Thoracic aorta (tissue), 2 donors: ENCODE data around the gene STK32B. TPM values are rescaled to one million over a fixed set of nuclear protein-coding genes. Genes with fewer than 3 reads are reported as not detected.
"Not testable (repeated sequence)": the region's sequence is repeated elsewhere in the genome, so short reads cannot be mapped to it uniquely, and the experiment has no call there.

Source experiments
- ATAC-seq: fragments of 150-250 bp; one replicate; pipeline ENCODE4 v1.8.0; 2017; ENCODE audit warnings: low read depth; ENCODE audit not compliant: insufficient number of reproducible peaks, low FRiP score
- DNase-seq: peaks from one replicate; pipeline ENCODE4 v3.0.0-alpha.2; 2020; ENCODE audit warnings: low spot score
- H3K27ac ChIP-seq, 2 donors: fragments of 200-600 bp; sonication (generic); 1 replicate in 1 of 2; 2 replicates in 1 of 2; pipeline ENCODE4 v1.5.1; 2016; ENCODE audit warnings: mild to moderate bottlenecking in 2 of 2, moderate library complexity in 2 of 2
- H3K27me3 ChIP-seq: fragments of 200-600 bp; sonication (generic); replicated peaks from 2 replicates; pipeline ENCODE4 v1.6.0; 2016; ENCODE audit warnings: mild to moderate bottlenecking; ENCODE audit not compliant: insufficient read depth
- H3K36me3 ChIP-seq: fragments of 200-600 bp; sonication (generic); one replicate; pipeline ENCODE4 v1.5.1; 2016
- H3K4me1 ChIP-seq, 2 donors: fragments of 200-600 bp; sonication (generic); 1 replicate in 1 of 2; 2 replicates in 1 of 2; pipeline versions ENCODE4 v1.5.1 to v1.6.0; 2016; ENCODE audit warnings: low read depth in 2 of 2, mild to moderate bottlenecking in 1 of 2; ENCODE audit not compliant: control insufficient read depth in 1 of 2
- H3K4me3 ChIP-seq: fragments of 200-600 bp; sonication (generic); 2 replicates; pipeline ENCODE4 v1.5.1; 2016; ENCODE audit warnings: mild to moderate bottlenecking
- H3K9me3 ChIP-seq: fragments of 200-600 bp; sonication (generic); 2 replicates; pipeline ENCODE4 v1.5.1; 2016
- CTCF ChIP-seq: fragments of 200-600 bp; sonication (generic); IDR thresholded peaks from one replicate; pipeline ENCODE4 v1.5.1; 2019; ENCODE audit warnings: antibody characterized with exemption
- total RNA-seq, 2 donors: library from RNA; depleted of rRNA; stranded (reverse); fragments of >200 nt; gene quantifications; one replicate each; pipeline versions ENCODE4 v1.1.0 to v1.2.3, GENCODE V29; 2016

STK32B gene
- total RNA-seq, 2 donors from 2014 or later, result 4.5 to 7.0 TPM

GRCh38 chr4:5247735-5248134 lies 196.5 kb downstream of the STK32B start:
- Histone ChIP-seq H3K9me3 (no peaks in the 10 kb centered on the region), H3K4me3 (no peak overlapping the region), H3K27ac (no peak overlapping the region), H3K27me3 (no peaks in the 10 kb centered on the region), H3K4me1 (no peaks in the 10 kb centered on the region), H3K36me3 (no peaks in the 10 kb centered on the region)
- DNase-seq (no peak), ATAC-seq (no peak)
- TF ChIP-seq CTCF, result no peak

- TF ChIP-seq CTCF, result no peak
- Histone ChIP-seq H3K36me3 (no peaks in the 10 kb centered on the region), H3K4me1 (no peaks in the 10 kb centered on the region), H3K4me3 (no peak overlapping the region), H3K9me3 (no peaks in the 10 kb centered on the region), H3K27me3 (no peaks in the 10 kb centered on the region), H3K27ac (no peak overlapping the region)
- no peak for ATAC-seq
- DNase-seq, result no peak
These were observed 198.4 kb downstream of the STK32B start for GRCh38 chr4:5249727-5250126.

GRCh38 chr4:5250536-5250935 lies 199.3 kb downstream of the STK32B start:
- not testable (repeated sequence) for H3K4me1 ChIP-seq, ATAC-seq, H3K9me3 ChIP-seq, H3K36me3 ChIP-seq, DNase-seq, H3K27me3 ChIP-seq, H3K4me3 ChIP-seq, H3K27ac ChIP-seq

GRCh38 chr4:5256421-5256820 lies 205.1 kb downstream of the STK32B start:
- Histone ChIP-seq H3K9me3 (no peaks in the 10 kb centered on the region), H3K27ac (no peak overlapping the region), H3K4me3 (no peak overlapping the region), H3K36me3 (no peaks in the 10 kb centered on the region), H3K27me3 (no peaks in the 10 kb centered on the region), H3K4me1 (no peaks in the 10 kb centered on the region)
- TF ChIP-seq CTCF, result no peak
- DNase-seq (no peak), ATAC-seq (no peak)

GRCh38 chr4:5257086-5257485 lies 205.8 kb downstream of the STK32B start:
- no peaks in the 10 kb centered on the region for H3K27me3 ChIP-seq
- TF ChIP-seq CTCF, result no peak
- H3K4me1 ChIP-seq, result no peaks in the 10 kb centered on the region
- no peaks in the 10 kb centered on the region for H3K9me3 ChIP-seq
- H3K4me3 ChIP-seq, result no peak overlapping the region
- ATAC-seq (no peak), DNase-seq (no peak)
- H3K27ac ChIP-seq, result no peak overlapping the region
- no peaks in the 10 kb centered on the region for H3K36me3 ChIP-seq

- no peaks in the 10 kb centered on the region for H3K9me3 ChIP-seq
- DNase-seq (no peak), ATAC-seq (no peak)
- H3K27ac ChIP-seq, result no peak overlapping the region
- H3K4me1 ChIP-seq, result no peaks in the 10 kb centered on the region
- H3K36me3 ChIP-seq, result no peaks in the 10 kb centered on the region
- TF ChIP-seq CTCF, result no peak
- H3K4me3 ChIP-seq, result no peak overlapping the region
- no peaks in the 10 kb centered on the region for H3K27me3 ChIP-seq
These were observed 208.2 kb downstream of the STK32B start for GRCh38 chr4:5259471-5259870.
